GM19193 (cell line): ENCODE results near the gene RGR.

Experiments used
- POLR2A ChIP-seq: IDR thresholded peaks from 4 replicates; pipeline ENCODE4 v1.6.1; 2011; ENCODE audit not compliant: insufficient read depth, insufficient read length; ENCODE audit errors: extremely low read depth

RGR gene

DNA sequence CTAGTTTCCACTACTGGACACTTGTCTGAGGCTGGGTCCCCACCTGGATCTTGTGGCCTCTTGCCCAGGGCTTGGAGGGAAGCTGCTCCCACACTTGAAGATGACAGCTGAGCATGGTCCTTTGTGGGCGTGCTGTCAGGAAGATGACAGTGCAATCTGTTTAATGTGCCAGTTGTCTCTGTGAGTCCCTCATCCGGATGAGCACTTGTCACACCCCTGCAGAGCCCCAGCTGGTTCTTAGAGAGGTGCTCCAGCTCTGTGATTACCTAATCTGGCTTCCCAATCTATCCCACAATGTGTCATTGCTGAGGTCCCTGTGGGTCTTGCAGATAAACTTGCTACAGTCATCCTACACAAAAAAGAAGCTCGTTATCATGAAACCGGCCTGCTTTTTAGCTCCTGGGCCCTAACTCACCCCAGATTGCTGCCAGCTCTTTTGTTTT lies 48.7 kb downstream of the RGR start:
- no peak for TF ChIP-seq POLR2A

DNA sequence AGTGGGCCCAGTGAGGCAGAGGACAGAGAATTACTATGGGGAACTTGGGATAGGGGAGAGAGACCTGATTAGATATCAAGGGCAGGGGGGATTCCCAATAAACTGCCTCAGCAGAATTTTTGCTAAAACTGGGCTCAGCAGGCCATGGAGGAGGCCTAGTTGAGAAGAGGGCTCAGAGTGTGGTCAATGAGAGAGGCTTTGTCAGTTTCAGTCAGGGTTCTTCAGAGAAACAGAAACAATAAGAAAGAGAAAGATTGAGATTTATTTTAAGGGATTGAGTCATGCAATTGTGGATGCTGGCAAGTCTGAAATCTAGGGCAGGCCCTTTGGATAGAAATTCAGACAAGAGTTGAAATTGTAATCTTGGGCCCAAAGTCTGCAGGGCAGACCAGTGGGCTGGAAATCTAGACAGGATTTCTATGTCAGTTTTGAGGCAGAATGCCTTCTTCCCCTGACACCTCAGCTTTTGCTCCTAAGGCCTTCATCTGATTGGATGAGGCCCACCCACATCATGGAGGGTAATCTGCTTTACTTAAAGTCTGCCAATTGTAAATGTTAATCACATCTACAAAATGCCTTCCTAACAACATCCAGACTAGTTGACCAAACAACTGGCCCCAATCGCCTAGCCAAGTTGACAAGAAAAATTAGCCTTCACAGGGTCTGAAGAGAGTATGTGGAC lies 50.1 kb downstream of the RGR start:
- no peak for TF ChIP-seq POLR2A

DNA sequence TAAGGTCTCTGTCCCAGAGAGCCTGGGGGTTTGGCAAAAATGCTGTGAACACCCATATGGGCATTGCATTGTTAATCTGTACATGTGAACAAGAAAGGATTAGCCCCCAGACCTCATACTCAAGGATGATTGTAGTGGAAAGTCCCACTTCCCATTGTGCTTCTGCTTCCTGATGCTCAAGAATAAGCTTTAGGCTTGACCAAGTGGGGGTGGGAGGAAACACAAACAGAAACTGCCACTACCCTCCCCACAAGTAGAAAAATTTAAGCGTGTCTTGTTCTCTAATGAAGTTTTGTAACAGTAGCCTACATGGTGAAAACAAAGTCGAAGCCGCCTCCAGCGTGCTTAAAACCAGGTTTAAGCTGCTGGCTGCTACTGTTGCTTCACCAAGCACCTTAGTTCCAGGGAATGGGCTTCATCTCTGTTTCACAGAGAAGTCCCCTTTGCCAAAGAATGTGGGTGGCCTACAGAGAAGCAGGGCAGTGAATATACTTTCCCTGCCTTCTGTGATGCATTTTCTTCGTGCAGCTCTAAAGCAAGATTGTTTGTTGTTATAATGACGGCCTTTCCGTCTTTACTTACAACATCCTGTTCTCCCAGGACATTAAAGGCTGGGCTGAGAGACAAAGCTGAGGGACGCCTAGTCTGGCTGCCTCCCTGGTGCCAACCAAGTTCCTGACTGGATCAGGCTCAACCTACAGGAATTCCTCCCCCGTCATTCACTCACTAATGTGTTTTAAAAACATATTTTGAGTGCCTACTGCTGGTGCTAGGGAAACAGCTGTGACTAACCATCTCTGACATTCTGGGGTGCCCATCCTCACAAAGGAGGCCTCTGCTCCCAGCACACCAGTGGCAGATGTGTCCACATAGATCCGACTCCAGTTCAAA lies 51.5 kb downstream of the RGR start:
- no peak for TF ChIP-seq POLR2A

GRCh38 chr10:84298057-84298456 lies 53.2 kb downstream of the RGR start:
- TF ChIP-seq POLR2A, result no peak

- TF ChIP-seq POLR2A, result no peak
Observed at GRCh38 chr10:84302223-84302622, 57.4 kb downstream of the RGR start.

DNA sequence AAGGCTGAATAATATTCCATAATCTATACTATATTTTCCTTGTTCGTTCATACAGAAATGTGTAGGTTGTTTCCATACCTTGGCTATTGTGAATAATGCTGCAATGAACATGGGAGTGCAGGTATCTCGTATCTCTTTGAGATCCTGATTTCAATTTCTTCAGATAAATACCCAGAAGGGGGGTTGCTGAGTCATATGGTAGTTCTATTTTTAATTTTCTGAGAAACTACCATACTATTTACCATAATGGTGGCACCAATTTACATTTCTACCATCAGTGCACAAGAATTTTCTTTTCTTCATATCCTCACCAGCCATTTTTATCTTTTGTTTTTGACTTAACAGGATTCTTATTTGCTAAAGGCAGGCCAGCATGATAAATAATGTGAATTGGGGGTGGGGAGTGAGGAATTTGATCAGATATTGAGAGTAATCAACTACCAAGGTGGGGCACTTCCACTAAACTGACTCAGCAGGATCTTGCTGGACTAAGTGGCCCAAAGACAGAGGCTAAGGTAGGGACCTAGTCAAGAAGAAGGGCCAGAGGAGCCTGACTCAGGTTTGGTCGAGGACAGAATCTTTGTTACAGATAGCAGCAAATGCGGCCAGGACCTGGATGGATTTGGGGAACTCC lies 62.0 kb downstream of the RGR start:
- no peak for TF ChIP-seq POLR2A

- TF ChIP-seq POLR2A, result no peak
Observed at GRCh38 chr10:84308021-84308420, 63.2 kb downstream of the RGR start.

GRCh38 chr10:84308481-84309304 lies 63.8 kb downstream of the RGR start:
- no peak for TF ChIP-seq POLR2A
